Anterior cingulate cortex (tissue), 58 donors: ENCODE measurements around the gene SCML1.

ENCODE experiments used
- DNase-seq, 58 donors: peaks; one replicate each; lab custom pipeline; 2025; lab: John Stamatoyannopoulos, UW

SCML1 gene

DNA sequence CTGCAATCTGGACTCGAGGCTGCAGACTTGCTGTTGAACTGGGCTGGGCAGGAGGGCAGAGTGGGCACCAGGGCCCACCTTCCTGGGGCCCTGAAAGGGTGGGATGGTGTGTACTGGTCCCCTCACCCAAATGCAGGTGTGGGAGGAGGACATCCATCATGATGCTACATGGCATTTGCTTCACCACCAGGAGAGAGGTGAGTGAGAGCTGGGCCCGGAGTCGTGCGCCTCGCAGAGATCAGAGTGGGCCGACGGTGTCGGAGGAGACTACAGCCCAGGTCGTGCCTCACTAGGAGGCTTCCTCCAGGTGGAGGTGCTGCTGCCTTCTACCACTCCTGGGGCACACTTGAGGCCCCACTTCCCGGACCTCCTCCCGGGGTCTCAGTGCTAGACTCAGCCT, 50.3 kb downstream of the SCML1 start:
- DNase-seq, result no peak

DNA sequence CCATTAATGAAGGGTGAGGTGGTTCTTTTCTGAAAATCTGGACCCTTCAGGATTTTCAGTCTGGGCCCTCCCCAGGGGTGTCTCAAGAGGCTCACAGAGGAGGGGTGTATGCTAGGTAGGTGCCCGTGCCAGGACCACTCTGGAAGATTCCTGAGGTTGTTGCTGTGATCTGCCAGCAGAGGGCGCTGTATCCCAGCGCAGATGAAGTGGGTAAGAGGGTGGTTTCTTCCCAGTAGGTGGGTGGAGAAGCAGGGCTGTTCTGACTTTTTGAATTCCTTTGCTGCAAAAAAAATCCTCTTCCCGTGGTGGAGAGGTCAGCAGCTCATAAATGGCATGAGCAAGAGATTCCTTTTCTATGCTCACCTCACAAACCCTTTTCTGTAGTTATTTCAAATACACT, 51.1 kb downstream of the SCML1 start:
- peak in 31 of 58 donors; percentile 0 to 33 (median 4) for DNase-seq

- DNase-seq, result no peak
These were observed 51.8 kb downstream of the SCML1 start for GRCh38 chrX:17788956-17789562.

- DNase-seq, result peak in 12 of 58 donors; percentile 0 to 58 (median 2)
These were observed 55.5 kb downstream of the SCML1 start for GRCh38 chrX:17792826-17793225.

DNA sequence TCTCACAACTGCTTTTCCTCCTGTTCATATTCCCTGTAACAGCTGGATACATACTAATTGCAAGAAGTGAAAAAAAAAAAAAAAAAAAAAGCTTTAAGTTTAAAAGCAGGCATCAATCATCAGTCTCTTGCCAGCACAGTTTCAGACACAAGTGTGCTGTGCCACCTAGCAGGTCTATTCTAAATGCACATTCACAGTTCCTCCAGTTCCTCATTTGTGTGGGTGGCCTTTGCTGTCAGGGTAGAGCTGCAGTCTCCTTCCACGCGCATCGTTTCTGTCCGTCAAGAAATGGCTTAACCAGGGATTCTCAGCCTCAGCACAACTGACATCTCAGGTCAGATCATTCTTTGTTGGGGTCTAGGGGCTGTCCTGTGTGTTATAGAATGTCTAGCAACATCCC, 61.6 kb downstream of the SCML1 start:
- peak in 2 of 58 donors; percentile 2 to 4 for DNase-seq

- DNase-seq, result no peak
These were observed 64.1 kb downstream of the SCML1 start for GRCh38 chrX:17801431-17801830.

DNA sequence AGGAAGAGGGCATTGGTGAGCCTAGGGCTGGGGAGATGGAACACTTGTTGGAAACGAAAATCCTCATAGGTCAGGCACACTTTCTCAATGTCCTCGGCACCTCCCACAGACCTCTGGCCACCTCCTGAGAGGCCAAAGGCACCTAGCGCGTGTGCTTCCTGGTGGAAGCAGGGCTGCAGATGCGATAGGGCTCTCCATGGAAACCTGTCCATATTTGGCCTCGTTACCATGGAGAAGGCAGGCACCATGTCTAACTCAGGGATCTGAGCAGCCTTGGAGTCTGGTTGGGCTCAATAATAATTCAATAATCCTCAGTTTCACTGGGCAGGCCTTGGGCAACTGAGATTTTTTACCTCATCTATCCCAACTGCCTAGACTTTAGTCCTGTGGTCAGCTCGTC, 65.5 kb downstream of the SCML1 start:
- no peak for DNase-seq

DNA sequence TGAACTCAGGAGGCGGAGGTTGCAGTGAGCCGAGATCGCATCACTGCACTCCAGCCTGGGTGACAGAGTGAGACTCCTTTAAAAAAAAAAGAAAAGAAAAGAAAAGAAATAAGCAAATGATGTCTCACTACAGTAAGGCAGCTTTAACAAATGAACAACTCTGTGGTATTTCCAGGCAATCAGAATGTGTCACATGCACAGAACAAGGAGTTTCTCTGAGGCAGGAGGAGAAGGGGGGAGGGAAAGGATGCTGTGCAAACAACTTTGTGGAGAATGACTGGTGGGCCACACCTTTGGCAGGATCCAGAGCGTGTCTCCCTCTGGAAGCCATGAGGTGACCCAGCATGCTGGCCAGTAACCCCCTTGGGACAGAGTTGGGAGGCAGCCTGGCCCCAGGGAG, 66.2 kb downstream of the SCML1 start:
- no peak for DNase-seq
